ENCODE data around the gene ACTBL2. TPM values are rescaled to one million over a fixed set of nuclear protein-coding genes. Genes with fewer than 3 reads are reported as not detected.

Gene ACTBL2
- total and polyA plus RNA-seq, 2 of the 13 experiments (the other 11 are each of a cell fraction or from before 2014, with no cell fraction given), result not detected

DNA sequence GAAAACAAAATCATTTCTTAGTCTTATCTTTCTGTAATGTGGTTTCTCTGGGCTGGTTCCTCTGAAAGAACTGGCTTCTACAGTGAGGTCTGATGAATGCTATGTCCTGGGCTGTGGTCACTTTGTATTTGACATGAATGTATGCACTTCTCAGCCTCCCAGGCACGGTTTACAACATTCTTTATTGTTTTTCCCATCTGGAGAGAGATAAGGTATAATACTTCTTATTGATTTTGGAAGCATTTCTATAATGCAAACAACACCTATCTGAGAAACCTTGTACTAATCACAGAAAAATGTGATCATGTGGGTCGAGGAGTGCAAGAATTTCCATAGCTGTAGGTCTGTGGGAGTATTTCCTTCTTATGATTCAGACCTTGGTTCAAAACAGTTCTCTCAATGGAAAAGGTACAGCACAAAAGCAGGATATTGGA lies 46.9 kb downstream of the ACTBL2 start (continued):
- TF ChIP-seq ZNF749 (CRISPR knock-in tag; IDR thresholded peaks at IDR 0.05; ENCODE audit: borderline replicate concordance) (no peak), NAIF1 (CRISPR knock-in tag; IDR thresholded peaks at IDR 0.05; ENCODE audit: borderline replicate concordance) (no peak)
- TF ChIP-seq, protein P1, sequence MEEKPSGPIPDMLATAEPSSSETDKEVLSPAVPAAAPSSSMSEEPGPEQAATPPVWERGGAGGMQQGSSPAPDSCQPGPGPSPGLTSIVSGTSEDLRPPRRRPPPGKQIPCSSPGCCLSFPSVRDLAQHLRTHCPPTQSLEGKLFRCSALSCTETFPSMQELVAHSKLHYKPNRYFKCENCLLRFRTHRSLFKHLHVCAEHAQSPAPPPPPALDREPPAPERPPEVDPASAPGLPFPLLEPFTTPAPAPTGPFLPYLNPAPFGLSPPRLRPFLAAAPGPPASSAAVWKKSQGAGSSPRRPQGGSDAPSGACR (CRISPR knock-in tag; IDR thresholded peaks at IDR 0.05), result no peak

DNA sequence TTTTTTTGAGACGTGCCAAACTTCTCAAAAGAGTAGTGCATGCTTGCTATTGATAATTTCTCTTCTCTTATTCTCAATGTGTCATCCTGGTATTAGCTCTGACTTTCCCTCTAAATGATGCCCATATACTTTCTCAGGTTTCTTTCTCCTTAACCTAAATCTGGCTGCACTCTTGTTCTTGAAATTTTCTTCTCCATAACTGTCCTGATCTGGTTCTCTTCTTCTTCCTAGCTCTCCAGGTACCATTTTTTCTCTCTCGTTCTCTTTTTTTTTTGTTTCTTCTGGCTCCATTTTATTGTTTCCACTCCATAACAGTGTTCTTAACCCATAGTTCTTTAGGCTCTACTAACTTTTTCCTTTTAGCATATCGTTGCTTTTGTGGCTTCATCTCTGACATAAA lies 47.9 kb downstream of the ACTBL2 start:
- ChIA-PET CTCF (ENCODE audit: low intra/inter-chr PET ratio, low total read pairs) (interaction anchor here (5.4 kb wide), 1 partner anchor 136 kb away, joined by 63 read pairs; no protein-coding TSS in a partner anchor), POLR2A (no interaction called here)
- in situ Hi-C loops (cut with HindIII; ENCODE audit: extremely low pct_ligation_motif_present, low pct_unique_long_range_greater_than_20kb), result loop anchor here (5.0 kb wide), 1 partner anchor 132 kb away; no protein-coding TSS in a partner anchor
- H2AFZ ChIP-seq (ENCODE audit: low read length), result no peak overlapping the region
- 0 out of 5 replicates have a peak, but pooled peaks cover 0 to 3% of the 10 kb centered on the region in 2 experiments for H3K27me3 ChIP-seq (ENCODE audit: control insufficient read depth in 1 of 2, insufficient read depth in 2 of 2, low read length in 2 of 2)
- BruUV-seq (replicated peaks), result no TSS peak
- under 1% methylated on average over 3 of the region's 3 CpGs for WGBS (ENCODE audit: low lambda C conversion rate)
- no peak overlapping the region for H3K9ac ChIP-seq (ENCODE audit: insufficient read depth, low read depth, low read length)
- no peak for DNase-seq (ENCODE audit: low spot score)
- no peaks in the 10 kb centered on the region for H3K36me3 ChIP-seq (replicated peaks in 1 of 2; ENCODE audit: control insufficient read depth in 1 of 2, insufficient read depth in 2 of 2, low read length in 2 of 2)
- ATAC-seq, result no peak
- no peaks in the 10 kb centered on the region for H3K79me2 ChIP-seq (ENCODE audit: insufficient read depth, low read length)
- H3K27ac ChIP-seq (ENCODE audit: extremely low read length, insufficient read depth, low read length), result no peak overlapping the region
- H3K4me1 ChIP-seq (ENCODE audit: insufficient read depth, low read length), result no peaks in the 10 kb centered on the region
- no peaks in the 10 kb centered on the region for H3K9me3 ChIP-seq (ENCODE audit: low read length)
- intact Hi-C loops (cut with micrococcal nuclease; ENCODE audit: unreplicated experiment), result no loop called here
- no peak for FAIRE-seq
- TF ChIP-seq ZNF790 (CRISPR knock-in tag; IDR thresholded peaks at IDR 0.05; ENCODE audit: borderline replicate concordance) (no peak), CHD4 (IDR thresholded peaks at IDR 0.05; ENCODE audit: borderline replicate concordance, low read length) (no peak), ZNF496 (CRISPR knock-in tag; IDR thresholded peaks at IDR 0.05; ENCODE audit: insufficient replicate concordance) (no peak), ZNF354B (CRISPR knock-in tag; IDR thresholded peaks at IDR 0.05) (no peak)
- TF ChIP-seq, protein P2, sequence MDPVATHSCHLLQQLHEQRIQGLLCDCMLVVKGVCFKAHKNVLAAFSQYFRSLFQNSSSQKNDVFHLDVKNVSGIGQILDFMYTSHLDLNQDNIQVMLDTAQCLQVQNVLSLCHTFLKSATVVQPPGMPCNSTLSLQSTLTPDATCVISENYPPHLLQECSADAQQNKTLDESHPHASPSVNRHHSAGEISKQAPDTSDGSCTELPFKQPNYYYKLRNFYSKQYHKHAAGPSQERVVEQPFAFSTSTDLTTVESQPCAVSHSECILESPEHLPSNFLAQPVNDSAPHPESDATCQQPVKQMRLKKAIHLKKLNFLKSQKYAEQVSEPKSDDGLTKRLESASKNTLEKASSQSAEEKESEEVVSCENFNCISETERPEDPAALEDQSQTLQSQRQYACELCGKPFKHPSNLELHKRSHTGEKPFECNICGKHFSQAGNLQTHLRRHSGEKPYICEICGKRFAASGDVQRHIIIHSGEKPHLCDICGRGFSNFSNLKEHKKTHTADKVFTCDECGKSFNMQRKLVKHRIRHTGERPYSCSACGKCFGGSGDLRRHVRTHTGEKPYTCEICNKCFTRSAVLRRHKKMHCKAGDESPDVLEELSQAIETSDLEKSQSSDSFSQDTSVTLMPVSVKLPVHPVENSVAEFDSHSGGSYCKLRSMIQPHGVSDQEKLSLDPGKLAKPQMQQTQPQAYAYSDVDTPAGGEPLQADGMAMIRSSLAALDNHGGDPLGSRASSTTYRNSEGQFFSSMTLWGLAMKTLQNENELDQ (CRISPR knock-in tag; IDR thresholded peaks at IDR 0.05; ENCODE audit: borderline replicate concordance), result no peak
- H3K4me2 ChIP-seq (ENCODE audit: low read depth, low read length), result no peak overlapping the region
- H3K4me3 ChIP-seq (replicated peaks in 1 of 3; ENCODE audit: insufficient read depth in 1 of 3, low read depth in 2 of 3, low read length in 3 of 3), result no peak overlapping the region
- H4K20me1 ChIP-seq (ENCODE audit: insufficient read depth, low read length), result no peaks in the 10 kb centered on the region

Measured in HepG2 (cell line).